K562 (cell line): Measurements from ENCODE around the gene HEMGN. TPM values are rescaled to one million over a fixed set of nuclear protein-coding genes. Genes with fewer than 3 reads are reported as not detected.

Experiments used
- GTF2A2 ChIP-seq: IDR thresholded peaks from 2 replicates; pipeline ENCODE4 v1.6.1; 2016; ENCODE audit warnings: mild to moderate bottlenecking, missing genetic modification characterization, missing compliant biosample characterization
- TCF3 ChIP-seq: sonication (generic); formaldehyde crosslinking; IDR thresholded peaks from 2 replicates; pipeline ENCODE4 v1.4.0; 2020; ENCODE audit warnings: mild to moderate bottlenecking, missing genetic modification reagents
- TSC22D4 ChIP-seq: fragments of 450-650 bp; IDR thresholded peaks from 2 replicates; pipeline ENCODE4 v1.6.1; 2016; ENCODE audit warnings: missing genetic modification characterization, missing biosample characterization, control low read depth
- ZBTB1 ChIP-seq: sonication (generic); formaldehyde crosslinking; IDR thresholded peaks from 2 replicates; pipeline ENCODE4 v1.8.1; 2023; ENCODE audit warnings: missing genetic modification reagents, low read depth, mild to moderate bottlenecking, borderline replicate concordance
- polyA plus RNA-seq, 8 experiments: library from polyadenylated mRNA; depleted of rRNA in 4 of 8; stranded (reverse) in 5 of 8; unstranded in 3 of 8; fragments of >200 nt; fragmentation: Nextera tagmentation in 2 of 8; fragmentation: Illumina TruSeq in 1 of 8; extraction: Ambion mirVana in 2 of 8; extraction: Trizol in 1 of 8; gene quantifications; 2 replicates each; pipeline versions ENCODE4 v1.2.1 to v1.2.3, GENCODE V29; 2011 to 2014; ENCODE audit warnings: inconsistent platforms in 1 of 8, missing spikeins in 1 of 8
- total RNA-seq, 7 experiments: library from RNA; depleted of rRNA in 6 of 7; stranded (reverse); fragments of >200 nt in 6 of 7; fragmentation: Illumina TruSeq in 2 of 7; extraction: Trizol in 2 of 7; gene quantifications; 2 replicates each; pipeline versions ENCODE4 v1.2.1 to v1.2.3, GENCODE V29; 2011 to 2021; ENCODE audit warnings: low replicate concordance in 1 of 7
- TF ChIP-seq, protein P1 (sequence below), 2 experiments: fragments of 450-650 bp; formaldehyde crosslinking in 1 of 2; IDR thresholded peaks; 2 replicates each; pipeline versions ENCODE4 v1.4.0 to v1.6.1; 2014 to 2020; ENCODE audit warnings: mild to moderate bottlenecking in 2 of 2, borderline replicate concordance in 1 of 2, low read depth in 1 of 2
- TF ChIP-seq, protein P2 (sequence below): fragments of 250-450 bp; sonication (Bioruptor Pico); IDR thresholded peaks from 2 replicates; pipeline ENCODE4 v1.5.0; 2020; ENCODE audit warnings: mild to moderate bottlenecking
- TF ChIP-seq, protein P3 (sequence below), 2 experiments: IDR thresholded peaks; 2 replicates each; pipeline ENCODE4 v1.6.1; 2012; ENCODE audit warnings: improper control_type of control experiment in 2 of 2, low read depth in 2 of 2, low read length in 2 of 2, borderline replicate concordance in 1 of 2
- TF ChIP-seq, protein P4 (sequence below): fragments of 250-450 bp; sonication (Bioruptor Pico); IDR thresholded peaks from 2 replicates; pipeline ENCODE4 v1.4.0; 2020; ENCODE audit warnings: borderline replicate concordance
- TF ChIP-seq, protein P5 (sequence below): fragments of 250-450 bp; sonication (Bioruptor Pico); IDR thresholded peaks from 2 replicates; pipeline ENCODE4 v1.8.0; 2022; ENCODE audit warnings: moderate library complexity, mild to moderate bottlenecking, inconsistent platforms
- TF ChIP-seq, protein P6 (sequence below): IDR thresholded peaks from 3 replicates; pipeline ENCODE4 v1.6.1; 2011; ENCODE audit warnings: borderline replicate concordance, mild to moderate bottlenecking; ENCODE audit not compliant: insufficient read length, insufficient read depth

HEMGN gene
- total and polyA plus RNA-seq, 9 of the 15 experiments (the other 6 are each of a cell fraction or from before 2014, with no cell fraction given), result 56.3 to 258 (median 137) TPM

DNA sequence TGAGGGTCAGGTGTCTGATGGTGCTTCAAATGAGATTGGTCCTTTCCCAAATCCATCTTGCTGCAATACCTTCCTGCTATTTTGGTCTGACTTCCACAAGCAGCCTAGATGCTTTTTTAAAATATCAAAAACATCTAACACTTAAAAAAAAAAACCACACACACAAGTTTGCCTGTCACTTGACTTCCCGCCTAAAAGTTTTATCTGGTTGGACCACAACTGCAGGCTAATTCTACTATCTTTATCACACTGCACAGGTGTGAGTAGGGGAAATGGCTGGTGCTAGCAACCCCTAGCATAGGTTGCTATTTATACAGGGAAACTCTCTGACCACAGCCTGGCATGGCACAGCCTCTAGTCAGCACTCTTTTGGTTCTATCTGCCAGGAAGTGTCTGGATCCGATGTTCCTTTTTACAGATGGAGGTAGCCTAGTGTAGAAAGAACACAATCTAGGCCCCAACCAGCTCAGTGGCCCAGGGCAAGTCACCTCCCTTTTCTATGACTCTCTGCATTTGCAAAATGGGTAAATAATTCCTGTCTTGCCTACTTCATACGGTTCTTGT lies at the start of gene HEMGN (continued):
- TF ChIP-seq, protein P1, sequence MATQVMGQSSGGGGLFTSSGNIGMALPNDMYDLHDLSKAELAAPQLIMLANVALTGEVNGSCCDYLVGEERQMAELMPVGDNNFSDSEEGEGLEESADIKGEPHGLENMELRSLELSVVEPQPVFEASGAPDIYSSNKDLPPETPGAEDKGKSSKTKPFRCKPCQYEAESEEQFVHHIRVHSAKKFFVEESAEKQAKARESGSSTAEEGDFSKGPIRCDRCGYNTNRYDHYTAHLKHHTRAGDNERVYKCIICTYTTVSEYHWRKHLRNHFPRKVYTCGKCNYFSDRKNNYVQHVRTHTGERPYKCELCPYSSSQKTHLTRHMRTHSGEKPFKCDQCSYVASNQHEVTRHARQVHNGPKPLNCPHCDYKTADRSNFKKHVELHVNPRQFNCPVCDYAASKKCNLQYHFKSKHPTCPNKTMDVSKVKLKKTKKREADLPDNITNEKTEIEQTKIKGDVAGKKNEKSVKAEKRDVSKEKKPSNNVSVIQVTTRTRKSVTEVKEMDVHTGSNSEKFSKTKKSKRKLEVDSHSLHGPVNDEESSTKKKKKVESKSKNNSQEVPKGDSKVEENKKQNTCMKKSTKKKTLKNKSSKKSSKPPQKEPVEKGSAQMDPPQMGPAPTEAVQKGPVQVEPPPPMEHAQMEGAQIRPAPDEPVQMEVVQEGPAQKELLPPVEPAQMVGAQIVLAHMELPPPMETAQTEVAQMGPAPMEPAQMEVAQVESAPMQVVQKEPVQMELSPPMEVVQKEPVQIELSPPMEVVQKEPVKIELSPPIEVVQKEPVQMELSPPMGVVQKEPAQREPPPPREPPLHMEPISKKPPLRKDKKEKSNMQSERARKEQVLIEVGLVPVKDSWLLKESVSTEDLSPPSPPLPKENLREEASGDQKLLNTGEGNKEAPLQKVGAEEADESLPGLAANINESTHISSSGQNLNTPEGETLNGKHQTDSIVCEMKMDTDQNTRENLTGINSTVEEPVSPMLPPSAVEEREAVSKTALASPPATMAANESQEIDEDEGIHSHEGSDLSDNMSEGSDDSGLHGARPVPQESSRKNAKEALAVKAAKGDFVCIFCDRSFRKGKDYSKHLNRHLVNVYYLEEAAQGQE (IDR thresholded peaks at IDR 0.05; ENCODE audit: borderline replicate concordance), result no peak; the same call in 1 of the 2 replicates
- TF ChIP-seq, protein P1 (CRISPR knock-in tag; IDR thresholded peaks at IDR 0.05; ENCODE audit: low read depth), result no peak
- TF ChIP-seq, protein P2, sequence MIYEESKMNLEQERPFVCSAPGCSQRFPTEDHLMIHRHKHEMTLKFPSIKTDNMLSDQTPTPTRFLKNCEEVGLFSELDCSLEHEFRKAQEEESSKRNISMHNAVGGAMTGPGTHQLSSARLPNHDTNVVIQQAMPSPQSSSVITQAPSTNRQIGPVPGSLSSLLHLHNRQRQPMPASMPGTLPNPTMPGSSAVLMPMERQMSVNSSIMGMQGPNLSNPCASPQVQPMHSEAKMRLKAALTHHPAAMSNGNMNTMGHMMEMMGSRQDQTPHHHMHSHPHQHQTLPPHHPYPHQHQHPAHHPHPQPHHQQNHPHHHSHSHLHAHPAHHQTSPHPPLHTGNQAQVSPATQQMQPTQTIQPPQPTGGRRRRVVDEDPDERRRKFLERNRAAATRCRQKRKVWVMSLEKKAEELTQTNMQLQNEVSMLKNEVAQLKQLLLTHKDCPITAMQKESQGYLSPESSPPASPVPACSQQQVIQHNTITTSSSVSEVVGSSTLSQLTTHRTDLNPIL (CRISPR knock-in tag), result no peak
- TF ChIP-seq TCF3 (CRISPR knock-in tag) (peak; percentile 99), GTF2A2 (tag) (no peak), TSC22D4 (no peak), ZBTB1 (no peak)
- TF ChIP-seq, protein P3, sequence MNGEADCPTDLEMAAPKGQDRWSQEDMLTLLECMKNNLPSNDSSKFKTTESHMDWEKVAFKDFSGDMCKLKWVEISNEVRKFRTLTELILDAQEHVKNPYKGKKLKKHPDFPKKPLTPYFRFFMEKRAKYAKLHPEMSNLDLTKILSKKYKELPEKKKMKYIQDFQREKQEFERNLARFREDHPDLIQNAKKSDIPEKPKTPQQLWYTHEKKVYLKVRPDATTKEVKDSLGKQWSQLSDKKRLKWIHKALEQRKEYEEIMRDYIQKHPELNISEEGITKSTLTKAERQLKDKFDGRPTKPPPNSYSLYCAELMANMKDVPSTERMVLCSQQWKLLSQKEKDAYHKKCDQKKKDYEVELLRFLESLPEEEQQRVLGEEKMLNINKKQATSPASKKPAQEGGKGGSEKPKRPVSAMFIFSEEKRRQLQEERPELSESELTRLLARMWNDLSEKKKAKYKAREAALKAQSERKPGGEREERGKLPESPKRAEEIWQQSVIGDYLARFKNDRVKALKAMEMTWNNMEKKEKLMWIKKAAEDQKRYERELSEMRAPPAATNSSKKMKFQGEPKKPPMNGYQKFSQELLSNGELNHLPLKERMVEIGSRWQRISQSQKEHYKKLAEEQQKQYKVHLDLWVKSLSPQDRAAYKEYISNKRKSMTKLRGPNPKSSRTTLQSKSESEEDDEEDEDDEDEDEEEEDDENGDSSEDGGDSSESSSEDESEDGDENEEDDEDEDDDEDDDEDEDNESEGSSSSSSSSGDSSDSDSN (IDR thresholded peaks at IDR 0.05; ENCODE audit: borderline replicate concordance in 1 of 2, low read depth in 2 of 2, low read length in 2 of 2), result 0 out of 4 replicates have a peak, but pooled peaks of 1 of the 2 experiments have one; percentile 29
- TF ChIP-seq, protein P4, sequence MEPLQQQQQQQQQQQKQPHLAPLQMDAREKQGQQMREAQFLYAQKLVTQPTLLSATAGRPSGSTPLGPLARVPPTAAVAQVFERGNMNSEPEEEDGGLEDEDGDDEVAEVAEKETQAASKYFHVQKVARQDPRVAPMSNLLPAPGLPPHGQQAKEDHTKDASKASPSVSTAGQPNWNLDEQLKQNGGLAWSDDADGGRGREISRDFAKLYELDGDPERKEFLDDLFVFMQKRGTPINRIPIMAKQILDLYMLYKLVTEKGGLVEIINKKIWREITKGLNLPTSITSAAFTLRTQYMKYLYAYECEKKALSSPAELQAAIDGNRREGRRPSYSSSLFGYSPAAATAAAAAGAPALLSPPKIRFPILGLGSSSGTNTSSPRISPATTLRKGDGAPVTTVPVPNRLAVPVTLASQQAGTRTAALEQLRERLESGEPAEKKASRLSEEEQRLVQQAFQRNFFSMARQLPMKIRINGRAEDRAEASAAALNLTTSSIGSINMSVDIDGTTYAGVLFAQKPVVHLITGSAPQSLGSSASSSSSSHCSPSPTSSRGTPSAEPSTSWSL, result no peak
- TF ChIP-seq, protein P5, sequence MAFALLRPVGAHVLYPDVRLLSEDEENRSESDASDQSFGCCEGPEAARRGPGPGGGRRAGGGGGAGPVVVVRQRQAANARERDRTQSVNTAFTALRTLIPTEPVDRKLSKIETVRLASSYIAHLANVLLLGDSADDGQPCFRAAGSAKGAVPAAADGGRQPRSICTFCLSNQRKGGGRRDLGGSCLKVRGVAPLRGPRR (CRISPR knock-in tag), result no peak
- TF ChIP-seq, protein P6, sequence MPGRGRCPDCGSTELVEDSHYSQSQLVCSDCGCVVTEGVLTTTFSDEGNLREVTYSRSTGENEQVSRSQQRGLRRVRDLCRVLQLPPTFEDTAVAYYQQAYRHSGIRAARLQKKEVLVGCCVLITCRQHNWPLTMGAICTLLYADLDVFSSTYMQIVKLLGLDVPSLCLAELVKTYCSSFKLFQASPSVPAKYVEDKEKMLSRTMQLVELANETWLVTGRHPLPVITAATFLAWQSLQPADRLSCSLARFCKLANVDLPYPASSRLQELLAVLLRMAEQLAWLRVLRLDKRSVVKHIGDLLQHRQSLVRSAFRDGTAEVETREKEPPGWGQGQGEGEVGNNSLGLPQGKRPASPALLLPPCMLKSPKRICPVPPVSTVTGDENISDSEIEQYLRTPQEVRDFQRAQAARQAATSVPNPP, result no peak
